Measurements from ENCODE around the gene SNX17.

- no peak for TF ChIP-seq CTCF (IDR thresholded peaks at IDR 0.05; ENCODE audit: insufficient read depth, low read depth, low read length)
- TF ChIP-seq EZH2 (IDR thresholded peaks at IDR 0.05; ENCODE audit: insufficient read depth, low read length) = no peak
Measured at GRCh38 chr2:27356382-27357181, 13.8 kb upstream of the SNX17 start, which contains the start of gene GTF3C2.
